HG03469 (cell line): ENCODE measurements around the gene USP20.

Experiments used
- ATAC-seq: cut with Tn5 transposase; IDR thresholded peaks from one replicate; pipeline ENCODE4 v1.9.1; 2021; ENCODE audit warnings: mild to moderate bottlenecking, moderate library complexity, moderate number of reproducible peaks; ENCODE audit not compliant: unreplicated experiment

The USP20 gene

GRCh38 chr9:129910628-129911567, 75.6 kb downstream of the USP20 start:
- no peak for ATAC-seq

DNA sequence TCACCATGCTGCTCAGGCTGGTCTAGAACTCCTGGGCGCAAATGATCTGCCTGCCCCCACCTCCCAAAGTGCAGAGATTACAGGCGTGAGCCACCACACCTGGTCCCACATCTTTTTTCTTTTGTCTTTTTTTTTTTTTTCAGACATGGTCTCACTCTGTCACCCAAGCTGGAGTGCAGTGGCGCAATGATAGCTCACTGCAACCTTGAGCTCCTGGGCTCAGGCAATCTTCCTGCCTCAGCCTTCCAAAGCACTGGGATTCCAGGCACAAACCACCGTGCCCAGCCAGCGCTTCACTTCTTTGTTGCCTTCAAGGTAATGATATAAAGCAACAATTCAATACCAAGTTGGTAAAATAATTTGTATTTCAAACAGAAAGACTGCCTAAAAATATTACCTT, 78.8 kb downstream of the USP20 start:
- ATAC-seq: no peak

DNA sequence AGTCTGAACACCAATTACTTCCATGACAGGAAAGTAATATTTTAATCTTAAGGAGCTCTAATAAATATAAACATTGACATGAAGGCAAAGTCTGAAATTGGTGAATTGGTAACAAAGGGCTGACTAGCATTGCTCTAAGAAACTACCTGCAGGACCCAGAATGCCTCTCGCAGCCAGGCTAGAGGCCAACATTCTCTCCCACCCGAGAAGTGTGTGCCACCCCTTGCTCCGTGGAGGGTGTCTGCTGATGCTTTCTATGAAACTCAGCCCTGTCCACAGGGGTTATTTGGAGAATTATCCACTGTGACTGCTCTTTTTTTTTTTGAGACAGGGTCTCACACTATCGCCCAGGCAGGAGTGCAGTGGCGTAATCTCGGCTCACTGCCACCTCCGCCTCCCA, 81.4 kb downstream of the USP20 start:
- ATAC-seq: no peak

GRCh38 chr9:129918296-129918950, 83.2 kb downstream of the USP20 start:
- ATAC-seq: no peak

DNA sequence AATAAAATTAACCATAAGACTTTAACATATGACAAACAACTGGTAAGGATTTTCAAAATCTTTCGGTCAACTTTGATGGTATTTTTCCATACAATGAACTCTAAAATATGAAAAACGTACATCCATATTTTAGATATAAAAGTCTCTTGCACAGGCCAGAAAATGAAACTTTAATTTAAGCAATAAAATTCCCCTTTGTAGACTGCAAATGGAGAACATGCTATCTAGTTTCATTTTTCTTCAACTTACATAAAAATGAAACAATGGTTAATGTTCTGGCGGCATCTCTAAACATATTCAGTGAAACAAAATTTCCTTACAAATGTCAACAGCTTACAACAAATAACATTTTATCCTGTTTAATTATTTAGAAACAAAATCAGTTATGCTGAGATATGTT, 84.0 kb downstream of the USP20 start:
- no peak for ATAC-seq

GRCh38 chr9:129919841-129920240, 84.6 kb downstream of the USP20 start:
- ATAC-seq: no peak

- no peak for ATAC-seq
These were observed 86.6 kb downstream of the USP20 start for GRCh38 chr9:129921905-129922304.

DNA sequence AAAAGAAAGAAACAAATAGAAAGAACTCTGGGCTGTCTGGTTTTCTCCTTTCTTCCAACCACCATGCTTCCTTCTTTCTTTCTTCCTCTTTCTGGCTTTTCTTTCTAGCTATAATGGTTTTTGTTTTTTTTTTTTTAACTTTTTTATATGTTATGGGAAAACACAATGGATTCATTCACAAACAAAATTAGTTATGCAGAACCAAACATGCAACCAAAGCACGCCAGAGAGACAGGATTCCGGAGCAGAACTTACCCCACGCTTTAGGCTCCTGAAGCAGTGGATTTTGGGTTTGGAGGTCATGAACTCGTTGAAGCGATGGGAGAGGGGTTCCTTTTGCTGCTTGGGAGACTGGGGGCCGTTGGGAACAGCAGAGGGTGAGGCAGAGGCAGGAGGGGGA, 88.3 kb downstream of the USP20 start:
- no peak for ATAC-seq

GRCh38 chr9:129929496-129930125, 94.4 kb downstream of the USP20 start:
- no peak for ATAC-seq

- ATAC-seq: no peak
These were observed 95.5 kb downstream of the USP20 start for GRCh38 chr9:129930743-129931142.
